HK-2 (cell line): ENCODE measurements around the gene MAEA.
A peak's percentile ranks its signal among the peaks of the same experiment; 100 is the strongest.

Experiments used
- DNase-seq: peaks from one replicate; pipeline ENCODE4 v3.0.0-alpha.2; 2018; ENCODE audit not compliant: unreplicated experiment

The MAEA gene

GRCh38 chr4:1300466-1301455, 11.1 kb downstream of the MAEA start:
- no peak for DNase-seq

GRCh38 chr4:1302159-1302558, 12.5 kb downstream of the MAEA start:
- DNase-seq: no peak

GRCh38 chr4:1305261-1305711, 15.6 kb downstream of the MAEA start:
- no peak for DNase-seq

- DNase-seq: no peak
Measured at GRCh38 chr4:1305781-1306455, 16.2 kb downstream of the MAEA start.

GRCh38 chr4:1307951-1308735, 18.5 kb downstream of the MAEA start:
- DNase-seq: no peak

GRCh38 chr4:1309261-1310010, 19.7 kb downstream of the MAEA start:
- DNase-seq: peak; percentile 73

- no peak for DNase-seq
Measured at GRCh38 chr4:1310031-1310795, 20.5 kb downstream of the MAEA start.

GRCh38 chr4:1310796-1311631, 21.3 kb downstream of the MAEA start:
- no peak for DNase-seq

- no peak for DNase-seq
Measured at GRCh38 chr4:1312821-1313640, 23.3 kb downstream of the MAEA start.

GRCh38 chr4:1315306-1315705, 25.6 kb downstream of the MAEA start:
- no peak for DNase-seq

GRCh38 chr4:1315836-1316536, 26.3 kb downstream of the MAEA start:
- no peak for DNase-seq

- no peak for DNase-seq
Measured at GRCh38 chr4:1316537-1317168, 27.0 kb downstream of the MAEA start.

- no peak for DNase-seq
Measured at GRCh38 chr4:1317177-1318045, 27.7 kb downstream of the MAEA start.

GRCh38 chr4:1318046-1318375, 28.3 kb downstream of the MAEA start:
- no peak for DNase-seq

- DNase-seq: no peak
Measured at GRCh38 chr4:1318488-1319213, 29.0 kb downstream of the MAEA start.

- no peak for DNase-seq
Measured at GRCh38 chr4:1321486-1321885, 31.8 kb downstream of the MAEA start.
